Erythroblast (primary cell): Measurements from ENCODE around the gene SLC12A4.

Experiments
- GATA1 ChIP-seq: IDR thresholded peaks from 2 replicates; pipeline ENCODE4 v1.6.1; 2011; ENCODE audit warnings: low read depth, mild to moderate bottlenecking, control low read depth, low read length, moderate library complexity
- POLR2A ChIP-seq: IDR thresholded peaks from 2 replicates; pipeline ENCODE4 v1.6.1; 2011; ENCODE audit warnings: mild to moderate bottlenecking, low read length

- TF ChIP-seq POLR2A (no peak), GATA1 (no peak)
These were observed 44.9 kb downstream of the SLC12A4 start for GRCh38 chr16:67923414-67924116.
